Activated CD8-positive, alpha-beta memory T cell treated with anti-CD3 and anti-CD28 coated beads for 48 hours (primary cell): ENCODE data around the gene CFAP46.
"Not testable (repeated sequence)": the region's sequence is repeated elsewhere in the genome, so short reads cannot be mapped to it uniquely, and the experiment has no call there.

Source experiments
- DNase-seq, 3 experiments: peaks; one replicate each; pipeline ENCODE4 v3.0.0-alpha.2; 2020; ENCODE audit warnings: low read depth in 2 of 3, low spot score in 2 of 3

Gene CFAP46

DNA sequence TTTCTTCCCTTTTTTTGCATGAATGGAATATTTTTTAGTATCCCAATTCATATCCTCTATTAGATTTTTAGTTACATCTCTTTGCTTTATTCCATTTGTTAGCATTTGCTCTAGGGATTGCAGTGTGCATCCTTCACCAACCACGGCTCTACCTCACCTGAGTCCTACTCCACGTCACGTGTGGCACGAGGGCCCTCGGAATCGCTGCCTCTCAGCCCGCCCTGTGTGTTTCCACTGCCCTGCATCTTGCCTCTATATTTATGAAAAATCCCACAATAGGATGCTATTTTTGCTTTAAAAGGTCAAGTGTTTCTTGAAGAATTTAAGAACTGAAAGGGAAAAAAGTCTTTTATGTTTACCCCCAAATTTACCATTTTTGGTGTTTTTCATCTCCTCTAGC lies 41.0 kb downstream of the CFAP46 start:
- no peak for DNase-seq

DNA sequence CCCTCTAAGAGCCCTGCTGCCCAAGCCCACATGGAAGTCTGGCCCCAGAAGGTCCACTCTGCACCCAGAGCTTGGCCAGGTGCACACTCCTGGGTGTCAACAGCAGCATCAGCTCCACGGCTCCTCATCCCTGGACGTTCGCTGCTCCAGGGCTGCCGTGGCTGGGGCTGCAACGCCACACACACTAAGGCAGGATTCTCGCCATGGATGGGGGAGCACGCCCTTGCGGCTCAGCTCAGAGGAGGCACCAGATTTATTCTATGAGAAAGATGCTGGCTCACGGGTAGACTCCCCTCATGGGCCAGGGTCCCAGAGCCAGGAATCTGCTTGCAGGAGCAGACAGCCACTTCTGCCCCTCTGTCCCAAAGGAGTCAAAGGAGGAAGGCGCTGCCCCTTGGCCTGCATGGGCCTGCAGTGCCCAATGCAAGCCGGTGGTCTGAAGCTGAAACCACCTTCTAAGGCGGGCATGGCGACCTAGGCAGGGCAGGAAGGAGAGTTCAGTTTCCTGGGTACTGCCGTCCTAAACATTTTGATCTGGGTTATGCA lies 42.1 kb downstream of the CFAP46 start:
- DNase-seq, result no peak

DNA sequence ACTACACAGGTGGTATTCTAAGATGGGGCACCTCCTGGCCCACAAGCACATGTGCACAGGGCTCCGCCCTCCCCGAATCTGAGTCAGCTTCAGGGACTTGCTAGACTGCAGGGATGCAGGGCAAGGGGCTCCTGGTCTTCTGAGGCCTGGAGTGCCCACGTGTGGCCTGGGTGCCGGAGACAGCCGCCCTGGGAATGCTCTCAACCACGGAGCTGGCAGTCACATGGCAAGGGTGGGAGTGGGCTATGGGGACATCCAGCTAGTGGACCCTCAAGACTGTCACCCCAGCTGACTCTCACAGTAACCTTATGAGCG lies 42.7 kb downstream of the CFAP46 start:
- no peak for DNase-seq

DNA sequence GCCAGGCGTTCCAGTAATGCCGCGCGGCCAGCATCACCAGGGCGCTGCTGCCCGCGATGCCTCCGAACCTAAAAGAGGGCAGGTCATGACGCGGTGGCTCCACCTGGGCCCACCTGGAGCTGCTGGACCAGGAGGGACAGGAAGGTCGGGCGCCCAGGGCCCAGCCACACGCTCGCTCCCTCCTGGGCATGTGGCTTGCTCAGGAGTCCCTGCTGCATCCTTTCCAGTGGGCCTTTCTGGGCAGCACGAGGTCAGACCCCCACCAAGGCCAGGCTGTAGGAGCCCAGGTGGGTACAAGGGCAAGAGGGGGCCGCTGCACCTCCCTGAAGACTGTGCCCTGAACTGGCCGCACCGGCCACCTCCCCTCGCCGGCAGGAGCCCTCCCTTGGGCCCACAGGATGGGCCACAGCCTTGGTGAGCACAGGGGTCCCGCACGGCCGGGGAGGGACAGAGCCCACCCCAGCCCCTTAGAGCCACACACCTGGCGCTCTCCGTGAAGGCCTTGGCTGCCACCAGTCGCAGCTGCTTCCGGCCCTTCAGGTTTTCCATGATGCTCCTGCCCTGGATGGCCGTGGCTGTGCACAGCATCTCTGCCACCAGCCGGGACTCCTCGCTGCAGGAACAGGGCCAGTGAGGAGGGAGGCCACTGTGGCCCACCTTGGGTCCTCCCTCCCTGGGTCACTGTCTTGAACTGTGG lies 43.2 kb downstream of the CFAP46 start:
- DNase-seq, result no peak

DNA sequence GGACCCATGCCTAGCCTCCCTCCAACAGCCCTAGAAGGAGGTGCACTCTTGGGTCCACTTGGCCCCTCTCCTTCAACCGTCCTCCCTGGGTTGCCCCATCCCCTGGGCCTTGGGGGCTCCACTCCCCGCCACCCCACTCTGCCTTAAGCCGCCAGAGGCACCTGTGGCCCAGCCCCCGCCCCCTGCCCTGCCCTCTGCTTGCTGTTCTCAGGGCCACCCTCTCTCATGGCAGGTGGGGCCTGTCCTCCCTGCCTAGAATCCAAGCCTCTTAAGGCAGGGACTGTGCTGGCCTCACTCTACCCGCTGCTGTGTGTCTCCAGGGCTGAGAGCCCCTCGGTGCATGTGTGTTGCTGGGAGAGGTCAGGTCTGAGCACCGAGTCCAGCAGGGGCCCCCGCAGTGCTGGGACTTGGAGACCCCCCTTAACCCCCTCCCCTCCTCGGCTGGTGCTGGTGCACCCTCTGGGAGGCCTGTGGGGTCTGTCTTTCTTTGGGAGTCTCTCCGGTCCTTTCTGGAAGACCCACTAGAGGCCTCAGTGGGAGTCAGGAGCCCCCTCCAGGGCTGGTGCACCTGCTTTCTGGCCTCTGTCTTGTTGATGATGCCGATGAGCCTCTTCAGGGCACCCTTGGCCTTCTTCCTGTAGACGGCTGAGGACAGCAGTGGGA lies 43.8 kb downstream of the CFAP46 start:
- no peak for DNase-seq

DNA sequence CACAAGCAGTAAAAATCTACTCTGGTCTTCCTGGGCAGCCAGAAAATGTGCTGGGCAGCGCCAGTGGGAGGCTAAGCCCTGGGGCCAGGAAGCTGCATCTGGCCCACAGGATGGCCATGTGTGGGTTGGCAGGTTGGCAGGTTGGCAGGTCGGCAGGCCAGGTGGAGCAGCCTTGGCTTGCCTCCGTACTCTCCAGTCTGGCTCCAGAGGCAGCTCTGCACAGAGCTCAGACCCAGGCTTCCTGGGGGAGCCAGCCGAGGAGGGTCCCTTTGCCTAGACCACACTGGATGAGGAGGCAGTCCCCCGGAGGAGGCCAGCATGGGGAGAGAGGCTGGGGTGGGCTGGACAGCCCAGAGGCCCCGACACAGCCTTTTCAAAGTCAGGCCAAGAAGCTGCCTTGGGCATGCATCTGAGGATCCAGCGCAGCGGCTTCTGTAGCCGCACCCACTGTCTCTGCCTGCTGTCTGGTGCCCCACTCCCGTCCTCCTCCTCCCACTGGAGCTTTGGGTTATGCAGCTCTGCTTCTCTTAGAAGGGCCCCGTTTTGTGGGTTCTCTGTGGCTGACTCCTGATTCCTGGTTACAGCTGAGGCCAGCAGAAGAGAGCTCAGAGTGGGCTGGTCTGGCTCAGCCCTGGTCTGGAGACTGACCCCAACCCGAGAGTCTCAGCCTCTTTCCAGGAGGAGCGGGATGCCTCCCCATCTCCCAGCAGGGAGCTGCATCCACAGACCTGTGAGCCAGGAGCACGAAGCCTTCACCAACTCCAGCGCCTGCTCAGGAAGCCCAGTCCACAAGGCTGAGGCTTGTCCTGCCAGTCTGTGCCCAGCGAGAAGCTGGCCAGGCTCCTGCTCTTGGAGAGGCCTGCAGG lies 44.6 kb downstream of the CFAP46 start:
- DNase-seq, result no peak

DNA sequence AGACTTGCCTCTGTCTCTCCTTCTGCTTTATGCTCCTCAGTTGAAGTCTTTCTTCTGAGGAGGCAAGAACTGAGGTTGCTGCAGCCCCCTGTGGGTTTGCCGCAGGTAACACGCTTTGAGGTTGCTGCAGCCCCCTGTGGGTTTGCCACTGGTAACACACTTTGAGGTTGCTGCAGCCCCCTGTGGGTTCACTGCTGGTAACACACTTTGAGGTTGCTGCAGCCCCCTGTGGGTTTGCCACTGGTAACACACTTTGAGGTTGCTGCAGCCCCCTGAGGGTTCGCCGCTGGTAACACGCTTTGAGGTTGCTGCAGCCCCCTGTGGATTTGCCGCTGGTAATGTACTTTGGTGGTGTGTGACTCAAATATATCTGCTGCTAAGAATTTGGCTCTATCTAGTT lies 48.6 kb downstream of the CFAP46 start:
- DNase-seq, result not testable (repeated sequence)

DNA sequence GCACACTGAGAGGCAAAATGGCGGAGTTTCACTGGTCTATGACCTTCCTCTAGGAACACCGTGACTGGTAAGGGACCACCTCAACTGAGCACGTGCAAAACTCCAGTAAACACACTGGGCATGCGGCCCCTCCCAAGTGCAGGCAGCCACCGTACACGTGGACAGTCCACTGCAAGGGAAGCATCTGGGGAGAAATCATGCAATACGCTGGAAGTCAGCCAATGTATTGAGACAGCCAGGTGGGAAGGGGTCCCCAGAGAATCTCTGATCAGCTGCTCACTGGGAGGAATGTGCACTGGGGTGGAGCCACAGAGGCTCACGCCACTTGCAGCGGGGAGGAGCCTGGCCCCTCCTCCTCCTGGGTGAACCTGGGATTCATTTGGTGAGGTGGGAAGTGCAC lies 49.3 kb downstream of the CFAP46 start:
- DNase-seq, result no peak

DNA sequence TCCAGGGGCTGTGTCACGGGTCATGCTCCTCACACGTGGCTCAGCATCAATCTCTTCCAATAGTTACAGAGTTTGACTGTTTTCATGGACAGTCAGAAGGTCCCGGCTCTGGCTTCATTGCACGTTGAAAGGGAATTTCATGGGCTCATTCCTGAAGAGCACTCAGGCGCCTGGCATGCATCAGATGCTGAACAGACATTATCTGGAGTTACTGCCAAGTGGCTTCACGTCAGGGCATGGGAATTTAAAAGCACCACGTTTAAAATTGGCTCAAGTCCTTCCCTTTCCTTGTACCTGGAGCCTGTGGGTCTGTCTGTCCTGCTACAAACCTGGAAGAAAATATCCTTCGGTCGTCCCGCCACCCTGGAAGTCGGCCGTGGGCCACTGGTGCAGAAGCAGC lies 50.4 kb downstream of the CFAP46 start:
- no peak for DNase-seq

DNA sequence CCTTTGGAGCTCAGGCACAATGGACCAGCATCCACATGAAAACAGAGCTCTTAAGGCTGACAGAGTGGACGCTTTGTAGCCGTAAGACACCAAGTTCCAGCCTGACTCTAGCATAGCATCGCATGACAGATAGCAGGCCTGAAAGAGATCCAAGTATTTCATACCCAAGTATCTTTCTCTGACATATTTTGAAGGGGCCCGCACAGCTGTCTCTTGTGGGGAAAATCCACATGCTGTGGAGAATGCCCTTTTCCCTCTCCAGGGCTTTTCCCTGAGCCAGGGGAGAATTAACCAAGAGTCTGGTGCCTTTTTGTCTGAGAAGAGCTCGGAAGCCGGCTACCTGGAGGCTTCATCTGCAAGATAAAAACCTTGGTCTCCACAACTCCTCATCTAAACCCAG lies 51.0 kb downstream of the CFAP46 start:
- no peak for DNase-seq

DNA sequence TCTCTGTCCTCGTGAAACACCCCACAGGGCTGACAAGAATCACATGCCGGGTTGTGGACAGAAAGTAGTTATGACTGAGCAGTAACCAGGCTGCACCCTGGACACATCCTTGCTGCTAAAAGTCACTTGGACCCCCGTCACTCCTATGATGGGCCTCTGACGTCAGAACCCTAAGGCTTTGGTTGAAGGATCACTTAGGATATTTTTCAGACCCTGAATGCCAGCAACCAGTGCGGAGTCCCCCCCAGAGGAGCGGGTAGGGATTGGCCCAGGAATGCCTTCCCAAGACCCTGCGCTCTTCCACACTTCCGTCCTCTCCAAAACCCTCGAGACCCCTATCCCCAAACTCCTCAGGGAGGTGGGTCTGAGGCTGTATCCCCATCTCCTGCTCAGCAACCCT lies 52.1 kb downstream of the CFAP46 start:
- no peak for DNase-seq

DNA sequence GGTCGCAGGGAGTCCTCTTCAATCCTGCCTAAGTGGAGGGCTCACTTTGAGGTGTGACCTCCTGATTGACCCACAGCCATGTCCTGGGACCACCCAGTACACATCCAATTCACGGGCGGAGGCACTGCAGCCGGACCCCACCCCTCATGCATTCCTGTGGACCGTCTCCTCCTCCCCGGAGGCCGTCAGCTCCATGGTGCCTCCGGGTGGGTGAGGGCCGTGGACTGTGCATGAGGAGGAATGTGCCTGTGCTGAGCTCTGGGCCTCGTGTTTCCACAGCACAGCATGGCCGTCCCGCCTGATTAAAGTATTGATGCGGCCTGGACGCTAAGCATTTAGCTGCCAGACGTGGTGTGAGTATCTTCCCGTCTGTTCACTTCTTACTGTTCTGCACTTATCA lies 52.8 kb downstream of the CFAP46 start:
- DNase-seq, result no peak

DNA sequence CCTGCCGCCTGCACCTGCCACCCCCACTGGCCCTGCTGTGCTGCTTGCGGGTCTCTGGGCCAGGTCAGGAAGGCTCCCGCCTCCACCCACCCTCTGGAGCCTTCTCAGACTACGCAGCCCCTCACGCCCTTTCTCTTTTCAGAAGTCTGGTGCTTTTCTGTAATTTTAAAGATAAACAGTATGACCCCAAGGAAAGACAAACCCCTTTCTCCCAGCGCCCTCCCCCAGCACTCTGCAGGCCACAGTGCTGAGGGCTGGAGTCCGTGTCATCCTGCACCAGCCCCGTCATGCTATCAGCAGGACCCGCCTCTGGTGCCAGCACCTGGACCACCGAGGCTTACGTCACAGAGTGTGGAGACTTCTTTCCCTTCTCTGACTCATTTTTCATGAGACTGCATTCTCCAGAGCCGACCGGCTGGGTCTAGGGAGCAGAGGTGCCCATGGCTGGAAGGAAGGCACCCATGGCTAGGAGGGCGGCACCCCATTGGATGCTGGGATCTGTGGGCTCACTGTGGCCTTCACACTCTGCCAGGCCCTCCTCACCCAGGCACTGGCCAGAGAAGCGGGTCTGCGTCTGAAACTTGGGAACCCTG lies 53.4 kb downstream of the CFAP46 start:
- DNase-seq, result no peak

DNA sequence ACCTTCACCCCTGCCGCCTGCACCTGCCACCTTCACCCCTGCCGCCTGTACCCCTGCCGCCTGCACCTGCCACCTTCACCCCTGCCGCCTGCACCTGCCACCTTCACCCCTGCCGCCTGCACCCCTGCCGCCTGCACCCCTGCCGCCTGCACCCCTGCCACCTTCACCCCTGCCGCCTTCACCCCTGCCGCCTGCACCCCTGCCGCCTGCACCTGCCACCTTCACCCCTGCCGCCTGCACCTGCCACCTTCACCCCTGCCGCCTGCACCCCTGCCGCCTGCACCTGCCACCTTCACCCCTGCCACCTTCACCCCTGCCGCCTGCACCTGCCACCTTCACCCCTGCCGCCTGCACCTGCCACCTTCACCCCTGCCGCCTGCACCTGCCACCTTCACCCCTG lies 53.9 kb downstream of the CFAP46 start:
- DNase-seq, result not testable (repeated sequence)

DNA sequence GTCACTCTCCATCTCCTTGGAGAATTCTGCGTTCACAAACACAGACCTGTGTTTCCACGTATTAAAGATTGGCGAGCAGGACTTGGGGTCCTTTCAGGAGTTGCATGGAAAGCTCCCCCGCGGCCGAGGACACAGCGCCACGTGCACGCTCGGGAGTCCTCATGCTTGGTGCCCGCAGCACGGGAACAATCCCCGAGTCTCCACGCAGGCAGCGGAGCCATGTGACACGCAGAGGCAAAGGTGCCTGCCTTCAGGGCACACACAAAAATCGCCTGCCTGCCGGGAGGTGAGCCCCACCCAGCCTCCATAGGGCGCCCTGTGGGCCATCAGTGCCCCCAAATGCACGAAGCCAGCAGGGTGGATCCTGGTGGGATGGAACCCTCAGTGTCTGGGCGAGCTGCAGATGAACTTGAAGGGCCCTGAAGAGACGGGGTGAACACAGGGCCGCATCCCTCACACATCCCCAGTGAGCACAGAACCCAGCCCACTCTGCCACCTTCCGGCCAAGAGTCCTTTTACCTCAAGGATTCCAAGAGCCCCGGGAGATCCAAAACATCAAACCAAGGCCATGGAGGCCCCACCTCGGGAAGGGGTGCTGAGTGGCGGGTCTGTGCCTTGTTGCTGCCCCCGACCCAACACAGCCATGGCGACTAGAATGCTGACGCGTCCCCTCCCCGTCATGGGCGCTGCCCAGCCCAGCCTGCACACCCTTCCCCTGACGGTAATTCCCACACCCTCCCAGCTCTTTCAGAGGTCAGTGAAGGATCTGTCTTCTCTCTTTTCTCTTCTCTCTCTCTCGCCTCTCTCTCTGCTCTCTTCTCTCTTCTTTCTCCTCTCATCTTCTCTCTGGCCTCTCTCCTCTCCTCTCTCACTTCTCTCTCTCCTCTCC lies 55.9 kb downstream of the CFAP46 start:
- no peak for DNase-seq

DNA sequence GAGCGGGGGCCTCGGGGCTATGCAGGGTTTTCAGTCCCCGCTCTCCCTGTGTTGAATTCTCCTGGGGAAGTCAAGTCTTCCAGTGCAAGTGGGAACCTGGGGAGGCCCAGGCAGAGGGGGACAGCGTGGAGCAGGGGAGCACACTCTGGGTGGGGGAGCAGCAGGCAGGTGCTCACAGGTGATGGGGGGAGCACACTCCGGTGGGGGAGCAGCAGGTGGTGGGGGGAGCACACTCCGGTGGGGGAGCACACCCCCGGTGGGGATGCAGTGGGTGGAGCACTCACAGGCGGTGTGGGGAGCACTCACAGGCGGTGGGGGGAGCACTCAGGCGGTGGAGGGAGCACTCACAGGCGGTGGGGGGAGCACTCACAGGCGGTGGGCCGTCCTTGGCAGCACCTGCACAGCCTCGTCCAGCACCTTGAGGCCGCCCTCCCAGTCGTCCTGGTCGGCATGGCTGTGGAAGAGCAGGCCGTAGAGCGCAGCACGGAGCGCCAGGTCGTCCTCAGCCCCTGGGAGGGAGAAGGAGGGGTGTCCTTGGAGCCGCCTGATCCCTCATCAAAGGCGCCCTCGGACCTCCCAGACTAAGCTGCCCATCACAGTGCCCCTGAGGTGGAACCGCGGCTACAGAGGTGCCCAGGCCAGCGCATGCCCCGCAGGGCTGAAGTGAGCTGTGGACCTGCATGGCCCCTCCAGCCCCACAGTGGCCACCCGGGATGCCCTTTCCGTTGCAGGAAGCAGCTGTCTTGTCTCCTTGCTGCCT lies 56.7 kb downstream of the CFAP46 start:
- no peak for DNase-seq

DNA sequence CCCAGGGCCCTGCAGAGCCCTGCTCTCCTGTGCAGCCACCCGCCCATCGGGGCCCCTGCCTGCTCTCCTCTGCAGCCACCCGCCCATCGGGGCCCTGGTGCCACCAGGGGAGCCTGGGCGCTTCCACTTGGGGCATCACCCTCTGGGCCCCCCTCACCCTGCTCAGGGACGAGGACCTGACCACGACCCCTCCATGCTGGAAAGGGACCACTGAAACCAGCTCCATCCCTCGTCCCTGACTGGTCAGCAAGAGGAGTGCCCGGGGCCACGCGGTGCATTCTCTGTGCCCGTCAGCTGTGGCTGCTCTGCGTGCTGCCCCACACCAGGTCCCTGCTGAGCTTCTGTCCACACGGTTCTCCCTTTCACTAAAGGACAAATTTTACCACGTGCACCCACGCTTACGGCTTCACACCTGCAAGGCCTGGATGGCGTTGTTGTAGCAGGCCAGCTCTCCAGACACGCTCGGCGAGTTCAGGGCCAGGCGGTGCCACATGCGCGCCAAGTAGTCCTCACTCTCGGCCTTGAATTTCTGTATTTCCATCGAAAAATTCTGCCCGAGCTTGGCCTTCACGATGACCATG lies 57.6 kb downstream of the CFAP46 start:
- DNase-seq, result no peak

DNA sequence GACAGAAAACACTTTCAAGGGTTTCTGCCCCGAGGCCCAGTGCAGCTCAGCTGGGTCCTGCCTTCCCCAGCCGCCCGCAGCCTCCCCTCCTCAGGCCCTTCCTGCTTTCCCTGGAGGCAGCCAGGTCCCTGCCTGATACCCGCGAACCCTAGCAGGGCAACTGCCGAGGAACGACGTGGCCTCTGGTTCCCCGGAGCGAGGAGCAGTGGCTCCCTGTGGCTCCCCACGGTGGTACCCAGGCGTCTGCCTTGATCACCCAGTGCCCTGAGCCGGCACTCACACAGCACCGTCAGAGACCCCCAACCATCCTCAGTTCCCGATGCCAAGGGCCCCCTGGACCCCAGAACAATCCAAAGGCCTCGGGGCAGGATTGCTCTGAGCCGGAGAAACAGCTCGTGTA lies 58.3 kb downstream of the CFAP46 start:
- DNase-seq, result no peak

DNA sequence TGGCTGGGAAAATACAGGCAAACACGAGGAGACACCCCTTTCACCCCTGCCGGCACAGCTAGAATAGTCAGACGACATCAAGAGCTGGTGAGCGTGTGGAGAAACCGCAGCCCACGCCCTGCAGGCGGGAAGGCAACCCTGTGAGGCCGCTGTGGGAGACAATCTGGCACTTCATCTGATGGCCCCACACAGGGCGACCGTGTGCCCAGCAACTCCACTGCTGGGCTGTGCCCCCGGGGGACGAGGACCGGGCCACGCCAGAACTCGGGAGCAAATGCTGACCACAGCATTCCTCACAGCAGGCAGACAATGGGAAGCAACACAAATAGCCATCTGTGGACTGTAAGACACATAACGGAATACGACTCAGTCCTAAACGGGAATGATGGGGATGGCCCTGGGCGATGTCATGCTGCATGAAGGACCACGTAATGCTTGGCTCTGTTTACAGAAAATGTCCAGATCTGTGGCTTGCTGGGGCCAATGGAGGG lies 58.9 kb downstream of the CFAP46 start:
- no peak for DNase-seq
